ENCODE measurements around the gene ALKBH2. TPM values are rescaled to one million over a fixed set of nuclear protein-coding genes. Genes with fewer than 3 reads are reported as not detected.

The ALKBH2 gene
- total RNA-seq, 2 experiments from 2014 or later, result 10.0 to 13.0 TPM

DNA sequence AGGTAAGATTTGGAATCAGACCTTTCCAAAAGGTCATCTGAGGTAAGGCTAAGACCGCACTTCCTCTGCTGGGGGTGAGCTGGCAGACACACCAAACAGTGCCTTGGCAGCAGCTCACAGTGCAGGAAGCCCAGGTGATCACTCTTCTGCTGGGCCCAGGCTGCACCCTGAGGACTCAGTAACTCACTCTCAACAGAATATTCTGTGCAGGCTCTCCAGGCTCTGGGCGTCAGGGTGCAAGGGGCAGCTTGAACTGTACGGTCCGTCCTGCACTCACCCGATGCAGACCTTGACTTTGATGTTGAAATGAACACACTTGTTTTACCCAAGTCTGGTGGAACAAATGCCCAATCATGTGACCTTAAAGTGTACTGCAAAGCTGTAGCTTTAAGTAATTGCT lies 6.0 kb downstream of the ALKBH2 start:
- Mint-ChIP-seq H3K9me3 (no peaks in the 10 kb centered on the region), H3K27me3 (no peaks in the 10 kb centered on the region), H3K4me1 (peaks cover 17% of the 10 kb centered on the region), H3K27ac (no peak overlapping the region), H3K4me3 (no peak overlapping the region), H3K36me3 (ENCODE audit: low read depth) (peaks cover 18% of the 10 kb centered on the region)
- CTCF ChIA-PET, result interaction anchor here (0.6 kb wide), 1 partner anchor 112 kb away, joined by 3 read pairs; no protein-coding TSS in a partner anchor
- POLR2A ChIA-PET, result no interaction called here
- DNase-seq, result no peak

DNA sequence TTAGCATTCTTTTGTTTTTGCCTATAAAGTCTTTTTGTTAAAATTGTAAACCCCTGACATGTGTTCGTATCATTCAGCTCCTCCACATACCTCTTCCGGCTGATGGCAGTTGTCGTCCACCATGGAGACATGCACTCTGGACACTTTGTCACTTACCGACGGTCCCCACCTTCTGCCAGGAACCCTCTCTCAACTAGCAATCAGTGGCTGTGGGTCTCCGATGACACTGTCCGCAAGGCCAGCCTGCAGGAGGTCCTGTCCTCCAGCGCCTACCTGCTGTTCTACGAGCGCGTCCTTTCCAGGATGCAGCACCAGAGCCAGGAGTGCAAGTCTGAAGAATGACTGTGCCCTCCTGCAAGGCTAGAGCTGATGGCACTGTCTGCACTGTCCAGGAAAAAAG lies 7.7 kb downstream of the ALKBH2 start:
- CTCF ChIA-PET, result no interaction called here
- no peak overlapping the region for H3K4me3 Mint-ChIP-seq
- H3K4me1 Mint-ChIP-seq, result peaks cover 4% of the 10 kb centered on the region
- H3K36me3 Mint-ChIP-seq (ENCODE audit: low read depth), result peaks cover 12% of the 10 kb centered on the region
- DNase-seq, result no peak
- no peaks in the 10 kb centered on the region for H3K9me3 Mint-ChIP-seq
- no peaks in the 10 kb centered on the region for H3K27me3 Mint-ChIP-seq
- H3K27ac Mint-ChIP-seq, result peak overlapping the region; percentile 22
- POLR2A ChIA-PET, result no interaction called here

DNA sequence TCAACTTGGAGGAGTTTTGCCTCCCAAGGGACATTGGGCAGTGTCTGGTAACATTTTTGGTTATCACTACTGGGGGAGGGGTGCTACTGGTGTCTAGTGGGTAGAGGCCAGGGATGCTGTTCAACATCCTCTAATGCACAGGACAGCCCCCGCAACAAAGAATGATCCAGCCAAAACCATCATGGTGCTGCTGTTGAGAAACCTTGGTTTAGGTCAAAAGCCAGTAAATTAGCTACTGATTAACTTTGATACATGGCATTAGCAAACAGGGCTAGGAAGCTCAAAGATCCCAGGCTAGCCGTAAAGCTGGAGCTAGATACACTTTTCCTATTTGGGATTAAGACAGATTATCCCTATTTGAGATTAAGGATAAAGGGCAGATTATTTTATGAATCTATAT lies 8.8 kb downstream of the ALKBH2 start:
- POLR2A ChIA-PET, result no interaction called here
- H3K36me3 Mint-ChIP-seq (ENCODE audit: low read depth), result peaks cover 15% of the 10 kb centered on the region
- no peaks in the 10 kb centered on the region for H3K9me3 Mint-ChIP-seq
- H3K4me1 Mint-ChIP-seq, result peaks cover 4% of the 10 kb centered on the region
- DNase-seq, result no peak
- no peak overlapping the region for H3K4me3 Mint-ChIP-seq
- CTCF ChIA-PET, result interaction anchor here (1.0 kb wide), 1 partner anchor 9 kb away, joined by 3 read pairs; the partner anchor contains the start of gene ALKBH2
- no peaks in the 10 kb centered on the region for H3K27me3 Mint-ChIP-seq
- H3K27ac Mint-ChIP-seq, result no peak overlapping the region

DNA sequence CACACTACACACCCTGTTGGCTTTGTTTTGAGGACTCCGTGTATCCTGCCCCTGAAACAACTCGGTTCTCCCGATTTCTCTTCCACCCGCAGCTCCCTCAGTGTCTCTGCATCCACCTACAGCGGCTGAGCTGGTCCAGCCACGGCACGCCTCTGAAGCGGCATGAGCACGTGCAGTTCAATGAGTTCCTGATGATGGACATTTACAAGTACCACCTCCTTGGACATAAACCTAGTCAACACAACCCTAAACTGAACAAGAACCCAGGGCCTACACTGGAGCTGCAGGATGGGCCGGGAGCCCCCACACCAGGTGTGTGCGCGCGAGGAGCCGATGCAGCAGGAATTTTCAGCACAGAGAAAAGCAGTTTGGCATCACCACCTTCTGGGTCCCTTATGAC lies 10.5 kb downstream of the ALKBH2 start:
- ChIA-PET POLR2A (interaction anchor here (0.6 kb wide), 1 partner anchor 1383 kb away, joined by 3 read pairs; no protein-coding TSS in a partner anchor), CTCF (interaction anchor here (2.2 kb wide), 1 partner anchor 10 kb away, joined by 6 read pairs; the partner anchor contains the start of gene ALKBH2)
- no peak for DNase-seq
- no peaks in the 10 kb centered on the region for H3K4me1 Mint-ChIP-seq
- H3K27me3 Mint-ChIP-seq, result no peaks in the 10 kb centered on the region
- peaks cover 16% of the 10 kb centered on the region for H3K36me3 Mint-ChIP-seq (ENCODE audit: low read depth)
- H3K4me3 Mint-ChIP-seq, result no peak overlapping the region
- H3K9me3 Mint-ChIP-seq, result peaks cover 3% of the 10 kb centered on the region
- no peak overlapping the region for H3K27ac Mint-ChIP-seq

GRCh38 chr12:109074866-109075265 lies 18.4 kb downstream of the ALKBH2 start:
- peaks cover 10% of the 10 kb centered on the region for H3K9me3 Mint-ChIP-seq
- ChIA-PET POLR2A (no interaction called here), CTCF (no interaction called here)
- no peaks in the 10 kb centered on the region for H3K4me1 Mint-ChIP-seq
- no peak for DNase-seq
- no peak overlapping the region for H3K4me3 Mint-ChIP-seq
- H3K27ac Mint-ChIP-seq, result no peak overlapping the region
- H3K36me3 Mint-ChIP-seq (ENCODE audit: low read depth), result peaks cover 21% of the 10 kb centered on the region
- no peaks in the 10 kb centered on the region for H3K27me3 Mint-ChIP-seq

DNA sequence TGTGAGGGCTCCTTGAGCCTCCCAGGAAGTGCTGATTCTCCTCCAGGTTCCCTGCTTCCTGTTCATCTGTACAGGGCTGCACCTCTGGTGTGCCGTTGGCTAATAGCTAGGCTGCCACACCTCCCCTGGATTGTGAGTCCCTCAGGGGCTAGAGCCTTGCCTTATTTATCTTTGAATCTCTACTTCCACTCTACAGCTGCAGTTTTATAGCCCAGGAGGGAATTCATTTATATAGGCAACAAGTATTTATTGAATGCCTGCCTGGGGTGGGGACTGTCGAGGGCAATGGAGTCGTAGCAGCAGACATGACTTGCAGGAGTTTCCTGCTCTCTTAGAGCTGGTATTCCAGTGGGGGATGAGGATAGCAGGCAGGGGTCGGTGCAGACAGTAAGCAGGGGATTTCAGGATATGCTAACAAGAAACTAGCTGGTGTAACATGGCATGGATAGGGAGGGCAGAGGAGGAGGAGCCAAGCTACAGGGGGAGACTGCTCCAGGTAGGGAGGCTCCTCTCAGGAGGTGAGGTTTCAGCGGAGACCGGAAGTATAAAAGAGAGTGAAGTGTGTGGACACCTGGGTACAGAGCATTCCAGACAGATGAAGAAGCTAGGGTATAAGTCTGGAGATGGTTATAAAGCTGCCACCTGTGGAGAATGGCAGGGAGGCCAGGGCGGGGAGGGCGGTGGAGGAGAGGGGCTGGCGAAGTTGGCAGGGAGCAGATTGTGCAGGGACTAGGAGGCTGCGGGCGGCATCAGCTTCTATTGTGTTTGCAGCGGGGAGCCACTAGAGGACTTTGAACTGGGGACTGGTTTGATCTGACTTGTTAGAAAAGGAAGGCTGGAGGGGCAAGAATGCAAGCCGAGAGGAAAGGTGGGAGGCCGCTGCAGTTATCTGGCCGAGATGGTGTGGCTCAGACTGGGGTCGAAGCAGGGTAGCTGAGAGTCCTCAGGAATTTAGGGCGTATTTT lies 23.7 kb downstream of the ALKBH2 start:
- POLR2A ChIA-PET, result no interaction called here
- no peak overlapping the region for H3K4me3 Mint-ChIP-seq
- no peaks in the 10 kb centered on the region for H3K9me3 Mint-ChIP-seq
- H3K27me3 Mint-ChIP-seq, result no peaks in the 10 kb centered on the region
- no peaks in the 10 kb centered on the region for H3K4me1 Mint-ChIP-seq
- H3K36me3 Mint-ChIP-seq (ENCODE audit: low read depth), result peaks cover 4% of the 10 kb centered on the region
- CTCF ChIA-PET, result interaction anchor here (1.3 to 1.4 kb wide), 2 partner anchors 19 to 23 kb away, joined by 5 to 6 read pairs; partner anchors contain the start of gene ALKBH2
- DNase-seq, result no peak
- H3K27ac Mint-ChIP-seq, result no peak overlapping the region

GRCh38 chr12:109065853-109066193 lies 27.4 kb downstream of the ALKBH2 start:
- H3K27me3 Mint-ChIP-seq, result no peaks in the 10 kb centered on the region
- no peak for DNase-seq
- H3K9me3 Mint-ChIP-seq, result no peaks in the 10 kb centered on the region
- CTCF ChIA-PET, result interaction anchor here (0.6 to 0.8 kb wide), 2 partner anchors 27 to 105 kb away, joined by 3 to 4 read pairs; partner anchors contain the start of gene ALKBH2
- H3K4me3 Mint-ChIP-seq, result no peak overlapping the region
- no peaks in the 10 kb centered on the region for H3K4me1 Mint-ChIP-seq
- H3K27ac Mint-ChIP-seq, result no peak overlapping the region
- POLR2A ChIA-PET, result no interaction called here
- H3K36me3 Mint-ChIP-seq (ENCODE audit: low read depth), result no peaks in the 10 kb centered on the region

DNA sequence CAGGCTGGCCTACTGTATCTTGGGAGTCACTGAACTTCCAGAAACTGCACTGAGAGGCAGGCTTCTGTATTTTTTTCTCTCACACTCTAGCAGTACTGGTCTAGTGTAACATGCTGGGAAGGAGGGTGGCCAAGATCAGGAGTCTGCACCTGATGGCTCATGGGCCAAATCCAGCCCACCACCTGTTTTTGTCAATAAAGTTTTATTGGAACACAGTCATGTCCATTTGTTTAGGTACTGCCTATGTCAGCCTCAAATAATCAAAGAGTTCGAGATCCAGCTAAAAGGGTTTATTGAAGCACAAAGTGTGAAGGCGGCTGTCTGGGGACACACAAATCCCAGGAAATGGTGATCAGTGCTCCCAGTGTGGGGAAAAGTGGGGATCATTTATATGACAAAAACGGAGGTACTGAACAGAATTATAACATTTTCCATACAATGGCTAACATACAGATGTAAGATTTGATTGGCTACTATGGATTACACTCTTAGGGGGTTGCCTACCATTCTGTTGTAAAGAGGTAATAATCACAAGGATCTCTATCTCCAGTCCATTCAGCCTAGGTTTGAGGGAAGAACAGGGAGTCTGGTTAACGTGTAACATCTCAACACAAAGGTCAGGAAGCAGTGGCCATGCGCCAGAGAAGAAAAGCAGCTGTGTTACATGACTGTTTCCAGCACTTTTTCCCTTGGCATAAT lies 28.0 kb downstream of the ALKBH2 start:
- H3K27ac Mint-ChIP-seq, result no peak overlapping the region
- ChIA-PET POLR2A (no interaction called here), CTCF (no interaction called here)
- H3K27me3 Mint-ChIP-seq, result no peaks in the 10 kb centered on the region
- H3K4me1 Mint-ChIP-seq, result no peaks in the 10 kb centered on the region
- no peaks in the 10 kb centered on the region for H3K36me3 Mint-ChIP-seq (ENCODE audit: low read depth)
- DNase-seq, result no peak
- H3K4me3 Mint-ChIP-seq, result no peak overlapping the region
- H3K9me3 Mint-ChIP-seq, result no peaks in the 10 kb centered on the region

GRCh38 chr12:109064143-109064542 lies 29.1 kb downstream of the ALKBH2 start:
- POLR2A ChIA-PET, result interaction anchor here (0.6 kb wide), 1 partner anchor 110 kb away, joined by 3 read pairs; no protein-coding TSS in a partner anchor
- H3K27me3 Mint-ChIP-seq, result no peaks in the 10 kb centered on the region
- H3K4me3 Mint-ChIP-seq, result no peak overlapping the region
- CTCF ChIA-PET, result no interaction called here
- H3K9me3 Mint-ChIP-seq, result no peaks in the 10 kb centered on the region
- no peak for DNase-seq
- no peaks in the 10 kb centered on the region for H3K4me1 Mint-ChIP-seq
- no peak overlapping the region for H3K27ac Mint-ChIP-seq
- no peaks in the 10 kb centered on the region for H3K36me3 Mint-ChIP-seq (ENCODE audit: low read depth)

GRCh38 chr12:109058773-109059172 lies 34.5 kb downstream of the ALKBH2 start:
- H3K4me3 Mint-ChIP-seq, result no peak overlapping the region
- H3K27ac Mint-ChIP-seq, result no peak overlapping the region
- H3K27me3 Mint-ChIP-seq, result no peaks in the 10 kb centered on the region
- peaks cover 7% of the 10 kb centered on the region for H3K4me1 Mint-ChIP-seq
- no peak for DNase-seq
- ChIA-PET CTCF (interaction anchor here (0.6 kb wide), 1 partner anchor 10 kb away, joined by 3 read pairs; no protein-coding TSS in a partner anchor), POLR2A (no interaction called here)
- no peaks in the 10 kb centered on the region for H3K9me3 Mint-ChIP-seq
- H3K36me3 Mint-ChIP-seq (ENCODE audit: low read depth), result peaks cover 2% of the 10 kb centered on the region

DNA sequence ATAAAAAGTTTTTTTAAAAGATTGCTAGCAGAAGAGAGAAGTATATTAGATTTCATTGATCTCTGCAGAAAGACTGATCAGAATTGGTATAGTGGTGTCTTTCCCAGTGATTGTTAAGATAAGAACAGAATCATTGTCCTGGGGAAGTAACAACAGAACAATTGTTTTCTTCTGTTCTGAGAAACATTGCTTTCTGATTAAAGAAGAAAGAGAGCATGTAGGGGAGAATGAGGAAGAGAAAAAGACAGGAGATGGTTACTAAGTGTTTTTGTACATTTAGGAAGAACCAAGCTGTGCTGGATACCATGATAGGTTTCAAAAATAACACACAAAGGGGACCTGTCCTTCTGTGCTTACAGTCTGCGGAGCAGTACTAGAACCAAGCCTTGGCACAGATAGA lies 35.9 kb downstream of the ALKBH2 start:
- H3K36me3 Mint-ChIP-seq (ENCODE audit: low read depth), result peaks cover 4% of the 10 kb centered on the region
- no peak overlapping the region for H3K27ac Mint-ChIP-seq
- H3K27me3 Mint-ChIP-seq, result no peaks in the 10 kb centered on the region
- no peak overlapping the region for H3K4me3 Mint-ChIP-seq
- H3K4me1 Mint-ChIP-seq, result peaks cover 8% of the 10 kb centered on the region
- ChIA-PET CTCF (no interaction called here), POLR2A (no interaction called here)
- DNase-seq, result no peak
- no peaks in the 10 kb centered on the region for H3K9me3 Mint-ChIP-seq

DNA sequence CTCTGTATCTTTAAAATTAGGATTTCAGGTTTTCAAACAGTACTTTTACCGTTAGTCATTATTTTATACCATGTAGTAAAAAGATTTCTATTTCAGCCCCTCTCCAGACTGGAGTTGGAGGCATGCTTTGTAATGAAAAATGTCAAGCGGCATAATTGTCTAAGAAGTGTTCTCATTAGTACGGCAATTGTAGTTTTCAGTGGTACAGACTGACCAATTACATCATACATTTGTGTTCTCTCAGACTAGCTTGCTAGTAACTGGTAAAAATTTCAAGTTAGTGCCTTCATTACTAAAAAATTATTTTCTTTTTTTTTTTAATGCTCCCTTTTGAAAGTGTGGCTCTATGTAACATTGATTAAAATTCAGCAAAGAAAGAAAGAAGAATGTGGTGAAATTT lies 36.4 kb downstream of the ALKBH2 start:
- CTCF ChIA-PET, result no interaction called here
- no peaks in the 10 kb centered on the region for H3K27me3 Mint-ChIP-seq
- no peak for DNase-seq
- no peak overlapping the region for H3K27ac Mint-ChIP-seq
- no peak overlapping the region for H3K4me3 Mint-ChIP-seq
- POLR2A ChIA-PET, result no interaction called here
- peaks cover 13% of the 10 kb centered on the region for H3K4me1 Mint-ChIP-seq
- peaks cover 9% of the 10 kb centered on the region for H3K36me3 Mint-ChIP-seq (ENCODE audit: low read depth)
- no peaks in the 10 kb centered on the region for H3K9me3 Mint-ChIP-seq

DNA sequence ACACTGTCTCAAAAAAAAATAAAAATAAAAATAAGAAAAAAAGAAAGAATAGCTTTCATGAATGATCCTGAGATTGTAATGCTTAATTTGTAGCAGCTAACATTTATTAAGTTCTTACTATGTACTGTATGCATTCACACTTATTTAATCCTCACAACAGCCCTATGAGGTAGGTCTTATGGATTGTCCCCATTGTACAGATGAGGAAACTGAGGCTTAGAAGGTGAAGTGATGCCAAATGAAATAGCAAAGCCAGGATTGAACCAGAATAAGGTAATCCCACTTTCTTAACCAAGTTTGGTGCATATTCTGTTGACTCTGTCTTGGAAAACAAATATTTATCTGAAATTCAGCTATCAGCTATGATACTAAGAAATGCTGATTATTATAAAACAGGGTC lies 38.8 kb downstream of the ALKBH2 start:
- H3K27ac Mint-ChIP-seq, result peak overlapping the region; percentile 99
- ChIA-PET CTCF (interaction anchor here (1.6 kb wide), 1 partner anchor 39 kb away, joined by 7 read pairs; the partner anchor contains the start of gene ALKBH2), POLR2A (interaction anchor here (0.5 kb wide), 1 partner anchor 487 kb away, joined by 4 read pairs; no protein-coding TSS in a partner anchor)
- no peaks in the 10 kb centered on the region for H3K27me3 Mint-ChIP-seq
- no peaks in the 10 kb centered on the region for H3K9me3 Mint-ChIP-seq
- no peak for DNase-seq
- H3K36me3 Mint-ChIP-seq (ENCODE audit: low read depth), result peaks cover 11% of the 10 kb centered on the region
- H3K4me3 Mint-ChIP-seq, result no peak overlapping the region
- H3K4me1 Mint-ChIP-seq, result peaks cover 15% of the 10 kb centered on the region

Data from activated CD4-positive, alpha-beta T cell treated with anti-CD3 and anti-CD28 coated beads, Interleukin-2, amount 10 ng/mL, durations not matched to agents 7 days and 5 days (primary cell).